ENCODE data around the gene UGT1A8.
A peak's percentile ranks its signal among the peaks of the same experiment; 100 is the strongest.
"Not testable (repeated sequence)": the region's sequence is repeated elsewhere in the genome, so short reads cannot be mapped to it uniquely, and the experiment has no call there.

UGT1A8 gene

DNA sequence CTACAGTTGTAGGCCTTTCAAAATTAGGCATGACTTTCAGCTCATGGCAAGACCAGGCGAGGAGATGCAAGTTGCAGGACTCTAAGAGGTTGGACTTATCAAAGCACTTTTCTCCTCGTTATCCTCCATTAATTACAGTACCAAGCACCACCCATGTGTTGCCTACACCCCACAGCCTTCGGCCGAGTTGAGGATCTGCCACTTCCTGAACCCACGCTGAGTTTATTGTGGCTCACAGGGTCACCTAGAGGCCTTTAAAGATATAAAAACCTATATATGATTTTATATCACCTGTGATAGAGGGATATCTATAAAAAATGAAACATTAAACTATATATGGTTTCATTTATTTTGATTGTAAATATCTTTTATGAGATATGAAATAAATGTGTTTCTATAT, 21.4 kb downstream of the UGT1A8 start:
- no peak for DNase-seq
- intact Hi-C loops (cut with DNase I): no loop called here

DNA sequence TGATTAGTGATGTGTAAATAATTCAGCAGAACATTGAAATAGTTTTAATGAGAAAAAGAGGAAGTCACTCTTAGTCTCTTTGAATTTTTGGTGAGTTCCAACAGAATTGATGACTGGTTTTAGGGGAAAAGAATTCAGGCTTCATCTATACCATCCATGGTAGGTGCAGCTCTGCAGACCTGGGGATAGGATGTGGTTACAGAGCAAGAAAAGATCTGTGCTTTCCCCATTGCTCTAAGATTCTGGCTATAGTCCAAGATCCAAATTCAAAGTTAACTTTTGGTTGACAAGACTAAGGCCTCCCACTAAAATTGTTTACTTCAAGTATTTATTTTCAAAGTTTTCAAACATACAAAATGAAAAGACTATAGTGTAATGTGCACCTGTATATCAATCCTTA, 22.4 kb downstream of the UGT1A8 start:
- no peak for DNase-seq
- intact Hi-C loops (cut with DNase I): no loop called here

DNA sequence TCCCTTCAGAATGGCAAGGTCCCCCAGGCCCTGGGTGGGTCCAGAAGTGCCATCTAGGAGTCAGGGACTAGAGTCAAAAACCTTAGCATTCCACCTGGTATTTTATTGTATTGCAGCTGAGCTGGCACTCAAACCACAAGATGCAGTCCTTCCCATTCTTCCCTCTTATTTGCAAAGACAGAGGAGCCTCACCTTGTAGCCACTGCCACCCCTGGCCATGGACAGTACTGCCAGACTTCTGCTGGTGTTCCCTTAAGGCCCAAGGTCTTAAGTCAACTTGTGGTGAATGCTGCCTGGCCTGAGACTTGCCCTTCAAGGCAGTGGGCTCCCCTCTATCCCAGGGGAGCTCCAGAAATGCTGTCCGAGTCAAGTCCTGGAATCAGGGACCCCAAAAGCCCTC, 25.7 kb downstream of the UGT1A8 start:
- DNase-seq: peak in 1 of 10 donors; percentile 57
- intact Hi-C loops (cut with DNase I): no loop called here

- DNase-seq; intact Hi-C loops (cut with DNase I): not testable (repeated sequence)
These were observed 28.6 kb downstream of the UGT1A8 start for GRCh38 chr2:233646033-233646432.

GRCh38 chr2:233650981-233651380, 33.5 kb downstream of the UGT1A8 start:
- intact Hi-C loops (cut with DNase I): no loop called here
- DNase-seq: no peak

- DNase-seq: no peak
- intact Hi-C loops (cut with DNase I): no loop called here
These were observed 34.0 kb downstream of the UGT1A8 start for GRCh38 chr2:233651430-233651829.

DNA sequence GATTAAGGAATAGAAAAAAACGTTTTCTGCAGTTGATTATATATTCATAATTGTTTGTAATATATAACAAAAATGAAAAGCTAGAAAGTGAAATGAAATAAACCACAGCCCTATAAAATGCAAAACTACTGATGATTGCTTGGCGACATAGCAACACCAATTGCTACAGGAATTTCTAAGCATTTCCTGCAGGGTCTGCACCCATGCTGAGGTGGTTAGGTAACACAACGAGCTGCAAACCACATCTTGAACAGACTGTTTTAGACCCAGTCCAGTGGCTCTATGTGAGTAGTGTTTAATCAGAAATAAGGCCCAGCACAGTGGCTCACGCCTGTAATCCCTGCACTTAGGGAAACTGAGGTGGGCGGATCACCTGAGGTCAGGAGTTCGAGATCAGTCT, 37.1 kb downstream of the UGT1A8 start:
- intact Hi-C loops (cut with DNase I): no loop called here
- no peak for DNase-seq

DNA sequence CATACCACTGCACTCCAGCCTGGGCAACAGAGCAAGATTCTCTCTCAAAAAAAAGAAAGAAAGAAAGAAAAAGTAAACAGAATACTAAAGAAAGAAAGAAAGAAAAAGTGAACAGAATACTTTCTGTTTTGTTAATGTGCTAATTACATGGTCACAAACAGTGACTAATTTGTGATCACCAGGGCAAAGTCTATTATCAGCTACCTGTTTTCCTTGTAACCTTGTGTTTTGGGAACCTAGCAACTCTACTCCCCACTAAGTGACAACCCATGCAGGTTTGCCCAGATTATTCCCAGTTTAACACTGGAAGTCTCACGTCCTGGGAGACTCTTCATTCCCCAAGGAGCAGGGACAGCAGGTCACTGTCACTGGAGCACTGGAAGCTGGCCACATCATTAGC, 37.6 kb downstream of the UGT1A8 start:
- intact Hi-C loops (cut with DNase I): no loop called here
- no peak for DNase-seq

DNA sequence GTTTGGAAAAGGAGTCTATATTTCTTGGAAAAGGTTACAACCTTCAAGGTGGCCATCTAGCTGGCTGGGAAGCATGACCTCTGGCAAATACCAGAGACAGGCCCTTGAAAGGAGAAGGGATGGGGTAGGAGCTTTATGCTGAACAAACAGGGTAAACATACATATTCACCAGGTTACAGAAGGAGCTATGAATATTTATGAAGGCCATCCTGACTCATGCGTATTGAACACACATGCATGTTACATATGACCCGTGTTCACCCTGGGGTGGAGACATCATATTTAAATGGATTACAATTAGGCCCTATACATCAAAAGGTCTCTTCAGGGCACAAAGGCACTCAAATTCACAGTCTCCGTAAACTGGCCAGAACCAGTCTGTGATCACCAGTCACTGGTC, 38.5 kb downstream of the UGT1A8 start:
- intact Hi-C loops (cut with DNase I); DNase-seq: not testable (repeated sequence)

- intact Hi-C loops (cut with DNase I): no loop called here
- DNase-seq: no peak
These were observed 39.0 kb downstream of the UGT1A8 start for GRCh38 chr2:233656443-233656842.

- intact Hi-C loops (cut with DNase I): no loop called here
- DNase-seq: no peak
These were observed 41.2 kb downstream of the UGT1A8 start for GRCh38 chr2:233658610-233659009.

DNA sequence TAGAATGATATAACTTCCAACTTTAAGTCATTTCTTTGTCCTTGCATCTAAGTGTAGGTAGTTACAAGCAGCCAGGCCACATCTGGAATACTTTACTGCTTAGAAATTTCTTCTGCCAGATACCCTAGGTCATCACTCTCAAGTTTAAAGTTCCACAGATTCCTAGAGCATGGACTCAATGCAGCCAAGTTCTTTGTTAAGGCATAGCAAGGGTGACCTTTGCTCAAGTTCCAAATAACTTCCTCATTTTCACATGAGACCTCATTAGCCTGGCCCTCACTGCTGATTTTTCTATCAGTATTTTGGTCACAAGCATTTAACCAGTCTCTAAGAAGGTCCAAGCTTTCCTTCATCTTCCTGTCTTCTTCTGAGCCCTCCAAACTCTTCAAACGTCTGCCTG, 46.5 kb downstream of the UGT1A8 start:
- intact Hi-C loops (cut with DNase I): no loop called here
- no peak for DNase-seq

- intact Hi-C loops (cut with DNase I): no loop called here
- no peak for DNase-seq
These were observed 51.3 kb downstream of the UGT1A8 start for GRCh38 chr2:233668605-233669260.

DNA sequence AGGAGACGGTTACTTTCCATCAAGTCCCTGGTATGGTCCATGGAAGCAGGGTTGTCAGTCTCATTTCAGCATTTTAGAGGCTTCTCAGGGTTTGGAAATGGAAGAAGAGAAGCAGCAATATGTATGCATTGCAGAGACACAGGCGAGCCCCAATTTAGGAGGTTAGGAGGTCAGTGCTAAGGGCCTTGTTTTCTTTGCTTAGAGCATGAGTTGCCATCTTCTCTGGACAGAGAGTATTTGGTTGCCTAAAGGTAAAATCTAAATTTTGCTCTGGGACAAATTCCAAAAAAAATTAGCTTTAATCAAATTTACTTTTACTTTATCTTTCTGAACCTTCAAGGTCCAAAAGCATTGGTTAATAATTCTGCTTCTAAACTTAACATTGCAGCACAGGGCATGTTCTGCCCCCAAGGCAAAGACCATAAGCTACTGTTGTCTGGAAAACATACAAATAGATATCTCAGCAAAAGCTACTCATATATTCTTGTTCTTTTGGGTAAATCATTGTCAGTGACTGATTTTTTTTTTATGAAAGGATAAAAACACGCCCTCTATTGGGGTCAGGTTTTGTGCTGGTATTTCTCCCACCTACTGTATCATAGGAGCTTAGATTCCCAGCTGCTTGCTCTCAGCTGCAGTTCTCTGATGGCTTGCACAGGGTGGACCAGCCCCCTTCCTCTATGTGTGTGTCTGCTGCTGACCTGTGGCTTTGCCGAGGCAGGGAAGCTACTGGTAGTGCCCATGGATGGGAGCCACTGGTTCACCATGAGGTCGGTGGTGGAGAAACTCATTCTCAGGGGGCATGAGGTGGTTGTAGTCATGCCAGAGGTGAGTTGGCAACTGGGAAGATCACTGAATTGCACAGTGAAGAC, 54.1 kb downstream of the UGT1A8 start, which contains the start of gene UGT1A9:
Gene UGT1A9, plus strand, starts transcription at position 609 of the 872 bp plus-strand sequence. Its CDS starts 37 bp downstream, at position 646.
- intact Hi-C loops (cut with DNase I): no loop called here
- DNase-seq: no peak

DNA sequence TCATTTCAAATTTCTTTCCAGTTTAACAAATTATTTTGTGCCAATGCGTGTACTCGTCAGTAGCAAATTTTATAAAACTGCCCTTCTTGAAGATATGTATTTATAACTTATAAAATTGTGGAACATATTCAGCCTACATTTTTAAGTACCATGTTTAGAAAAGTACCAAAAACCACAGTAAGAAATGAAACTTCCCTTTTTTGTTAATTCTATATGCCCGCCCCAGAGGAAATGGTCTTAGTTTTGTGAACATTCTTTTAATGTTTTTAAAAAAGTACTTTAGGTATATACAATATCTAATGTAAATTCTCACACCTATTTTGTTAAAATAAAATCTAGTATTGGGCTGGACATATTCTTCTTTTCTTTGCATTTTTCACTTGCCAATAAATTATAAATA, 55.5 kb downstream of the UGT1A8 start:
- intact Hi-C loops (cut with DNase I): no loop called here
- no peak for DNase-seq

DNA sequence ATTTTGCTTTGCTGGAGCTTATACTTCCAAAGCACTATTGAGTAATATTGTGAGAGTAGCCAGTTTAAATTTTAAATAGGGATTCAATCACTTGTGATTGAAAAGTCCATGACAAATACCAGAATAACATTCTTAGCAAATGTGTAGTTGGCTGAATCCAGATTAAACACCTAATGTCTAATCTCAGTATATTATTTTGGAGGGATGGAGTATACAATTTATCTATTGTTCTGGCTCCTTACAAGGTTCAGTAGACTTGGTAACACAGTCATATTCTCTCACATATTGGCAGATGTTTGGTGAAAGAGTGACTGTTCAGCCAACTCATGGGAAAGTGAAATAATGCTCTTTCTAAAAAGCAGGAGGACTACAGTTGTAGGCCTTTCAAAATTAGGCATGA, 56.5 kb downstream of the UGT1A8 start:
- no peak for DNase-seq
- intact Hi-C loops (cut with DNase I): no loop called here

GRCh38 chr2:233674314-233674713, 56.9 kb downstream of the UGT1A8 start:
- DNase-seq: no peak
- intact Hi-C loops (cut with DNase I): no loop called here

GRCh38 chr2:233674995-233675394, 57.6 kb downstream of the UGT1A8 start:
- intact Hi-C loops (cut with DNase I): no loop called here
- no peak for DNase-seq

DNA sequence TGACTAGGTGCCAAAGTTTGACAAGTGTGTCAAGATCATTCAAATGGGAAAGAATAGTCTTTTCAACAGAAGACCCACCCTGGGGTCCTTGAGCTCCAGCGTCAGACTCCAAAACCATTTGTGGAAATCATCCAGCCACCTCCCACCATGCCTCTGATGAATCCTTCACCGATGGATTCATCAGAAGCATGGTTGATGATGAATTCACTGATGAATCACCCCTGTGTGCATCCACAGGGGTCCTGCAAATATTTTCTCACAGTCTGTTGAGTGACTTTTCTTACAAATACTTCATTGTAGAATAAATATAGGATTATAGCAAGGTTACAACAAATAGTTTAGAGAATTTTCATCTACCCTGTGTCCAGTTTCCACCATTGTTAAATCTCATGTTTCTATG, 58.6 kb downstream of the UGT1A8 start:
- DNase-seq: no peak
- intact Hi-C loops (cut with DNase I): no loop called here

- DNase-seq: no peak
- intact Hi-C loops (cut with DNase I): no loop called here
These were observed 61.8 kb downstream of the UGT1A8 start for GRCh38 chr2:233679196-233679595.

- intact Hi-C loops (cut with DNase I): no loop called here
- no peak for DNase-seq
These were observed 63.1 kb downstream of the UGT1A8 start for GRCh38 chr2:233680361-233681045.

Data from posterior cingulate gyrus (tissue), 11 donors.